CD4-positive, alpha-beta T cell (primary cell): Measurements from ENCODE around the gene WWOX. TPM values are rescaled to one million over a fixed set of nuclear protein-coding genes. Genes with fewer than 3 reads are reported as not detected.
A peak's percentile ranks its signal among the peaks of the same experiment; 100 is the strongest.

ENCODE experiments used
- ATAC-seq: fragments of 200-7000 bp; cut with Tn5 transposase; one replicate; pipeline ENCODE4 v1.10.0; 2022; ENCODE audit warnings: mild to moderate bottlenecking; ENCODE audit not compliant: poor library complexity
- CTCF ChIA-PET: fragments of 350-600 bp; sonication (Branson Sonifier 250); formaldehyde crosslinking; loops from one replicate; lab custom pipeline; 2021; ENCODE audit warnings: antibody characterized with exemption, inconsistent platforms; lab: Charles Lee
- POLR2A ChIA-PET: fragments of 350-600 bp; sonication (Branson Sonifier 250); formaldehyde crosslinking; loops from one replicate; lab custom pipeline; 2021; ENCODE audit warnings: antibody characterized with exemption, inconsistent platforms; lab: Charles Lee
- DNase-seq, 14 experiments: peaks; one replicate each; pipeline ENCODE4 v3.0.0-alpha.2; 2013 to 2020; ENCODE audit warnings: mixed read lengths in 2 of 14
- H3K27ac ChIP-seq, 2 donors: one replicate each; pipeline versions ENCODE4 v1.5.1 to v1.7.0; 2013; ENCODE audit warnings: low read length in 2 of 2, low read depth in 1 of 2, mild to moderate bottlenecking in 1 of 2
- H3K27me3 ChIP-seq, 2 experiments: 1 replicate in 1 of 2; 2 replicates in 1 of 2; pipeline versions ENCODE4 v1.6.1 to v1.7.0; 2013; ENCODE audit warnings: low read length in 2 of 2, control low read depth in 1 of 2, mild to moderate bottlenecking in 1 of 2, moderate library complexity in 1 of 2; ENCODE audit not compliant: insufficient read depth in 2 of 2, control insufficient read depth in 1 of 2
- H3K36me3 ChIP-seq: one replicate; pipeline ENCODE4 v1.6.1; 2013; ENCODE audit warnings: low read length, control low read depth; ENCODE audit not compliant: insufficient read depth
- H3K4me1 ChIP-seq: one replicate; pipeline ENCODE4 v1.6.1; 2013; ENCODE audit warnings: low read length, control low read depth; ENCODE audit not compliant: insufficient read depth
- H3K4me3 ChIP-seq: one replicate; pipeline ENCODE4 v1.5.1; 2013; ENCODE audit warnings: mild to moderate bottlenecking, low read length, moderate library complexity
- H3K9me3 ChIP-seq, 2 experiments: 1 replicate in 1 of 2; 2 replicates in 1 of 2; pipeline versions ENCODE4 v1.6.1 to v1.7.0; 2013; ENCODE audit warnings: low read length in 2 of 2, mild to moderate bottlenecking in 2 of 2, control low read depth in 1 of 2, moderate library complexity in 1 of 2; ENCODE audit not compliant: control insufficient read depth in 1 of 2, insufficient read depth in 1 of 2
- H3K27ac Mint-ChIP-seq: one replicate; pipeline ENCODE4 v1.8.0; 2020; ENCODE audit warnings: mixed read lengths
- H3K27me3 Mint-ChIP-seq: one replicate; pipeline ENCODE4 v1.8.0; 2021; ENCODE audit warnings: mixed read lengths
- H3K36me3 Mint-ChIP-seq: one replicate; pipeline ENCODE4 v1.8.0; 2021; ENCODE audit warnings: low read depth, mixed read lengths
- H3K4me1 Mint-ChIP-seq: one replicate; pipeline ENCODE4 v1.8.0; 2021; ENCODE audit warnings: low read depth, mixed read lengths
- H3K4me3 Mint-ChIP-seq: one replicate; pipeline ENCODE4 v1.8.0; 2020; ENCODE audit warnings: mild to moderate bottlenecking, mixed read lengths
- H3K9me3 Mint-ChIP-seq: one replicate; pipeline ENCODE4 v1.8.0; 2020; ENCODE audit warnings: mixed read lengths
- intact Hi-C, 2 experiments: fragments of 100-400 bp; cut with DNase I in 1 of 2; cut with micrococcal nuclease in 1 of 2; formaldehyde crosslinking; loops; one replicate each; pipeline versions ENCODE4 v1.15.1 to v1.9.0; 2023 to 2025; cut with DNase I, micrococcal nuclease
- total RNA-seq, 174 experiments: library from RNA in 2 of 174; stranded (reverse) in 2 of 174; gene quantifications; one replicate each; pipeline ENCODE4 v1.2.3 and lab custom pipeline; 2021 to 2026
- TF ChIP-seq, protein P1 (sequence below): fragments of 200-600 bp; IDR thresholded peaks from one replicate; pipeline ENCODE4 v1.8.0; 2022; ENCODE audit warnings: antibody characterized with exemption, mild to moderate bottlenecking

Gene WWOX
- total RNA-seq, 2 experiments from 2014 or later, result 19.3 to 21.7 TPM

DNA sequence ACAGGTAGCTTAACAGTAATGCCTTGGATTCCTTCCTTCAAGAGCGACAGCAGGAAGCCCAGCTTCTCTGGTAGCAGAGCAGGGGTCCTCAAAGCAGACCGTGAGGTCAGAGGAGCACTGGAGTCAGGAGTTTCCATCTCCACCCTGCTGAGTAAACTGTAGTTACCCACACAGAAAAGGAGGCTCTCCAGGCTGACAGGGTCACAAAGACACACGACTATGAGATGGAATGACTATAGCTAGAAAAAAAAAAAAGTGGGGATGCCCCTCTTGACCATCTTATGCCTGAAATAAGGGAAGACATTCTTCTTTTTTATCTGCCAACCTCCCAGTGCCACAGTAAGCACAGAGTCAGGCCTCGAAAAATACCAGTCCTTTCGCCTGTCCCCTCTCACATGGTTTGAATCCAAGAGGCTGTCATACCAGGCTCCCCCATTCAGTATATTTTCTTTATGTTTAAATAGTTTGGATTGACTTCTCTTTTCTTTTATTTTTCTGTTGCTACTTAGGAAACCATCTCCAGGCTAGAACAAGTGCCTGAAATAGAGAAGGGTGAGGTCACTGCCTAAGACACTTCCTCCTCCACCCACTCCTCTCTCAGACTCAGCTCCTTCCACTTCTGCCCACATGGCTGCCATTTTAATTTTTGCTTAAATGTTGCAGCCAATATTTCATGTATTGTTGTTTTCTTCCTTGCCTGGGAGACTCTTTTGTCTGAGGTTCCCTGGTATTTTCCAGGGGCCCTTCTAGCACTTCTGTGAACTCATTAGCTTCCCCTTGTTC lies 793.7 kb downstream of the WWOX start:
- peak in 2 of 14 experiments; percentile 37 to 51 for DNase-seq
- POLR2A ChIA-PET, result no interaction called here
- H3K4me3 Mint-ChIP-seq, result no peak overlapping the region

DNA sequence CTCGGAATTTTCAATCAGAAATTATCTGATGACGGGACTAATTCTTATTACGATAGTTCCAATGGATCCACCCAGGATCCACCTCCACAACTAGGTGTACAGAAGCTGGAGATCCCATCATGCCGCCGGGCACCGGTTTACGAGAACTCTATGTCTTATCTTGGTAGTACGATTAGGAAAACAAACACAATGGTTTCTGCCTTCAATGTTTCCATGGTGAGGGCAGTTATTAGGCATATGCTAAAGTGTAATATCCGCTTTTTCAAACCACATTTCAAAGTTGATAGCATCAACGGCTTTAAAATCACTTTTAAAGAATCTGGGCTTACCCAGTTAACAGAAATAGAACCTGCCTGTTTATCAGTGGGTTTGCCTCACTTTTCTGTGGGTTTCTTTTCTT lies 795.4 kb downstream of the WWOX start:
- Histone ChIP-seq H3K36me3 (no peaks in the 10 kb centered on the region), H3K27me3 (no peaks in the 10 kb centered on the region), H3K4me3 (peak overlapping the region; percentile 2), H3K4me1 (peaks cover 20% of the 10 kb centered on the region), H3K27ac (peak overlapping the region in 1 of 2 donors; percentile 84), H3K9me3 (no peaks in the 10 kb centered on the region)
- Mint-ChIP-seq H3K4me3 (peak overlapping the region; percentile 30), H3K27me3 (no peaks in the 10 kb centered on the region), H3K9me3 (peaks cover under 1% of the 10 kb centered on the region), H3K27ac (peak overlapping the region; percentile 89), H3K36me3 (no peaks in the 10 kb centered on the region), H3K4me1 (peaks cover 52% of the 10 kb centered on the region)
- DNase-seq, result peak in 7 of 14 experiments; percentile 6 to 74 (median 16)
- intact Hi-C loops, result no loop called here
- ChIA-PET POLR2A (no interaction called here), CTCF (no interaction called here)
- peak; percentile 45 for ATAC-seq
- TF ChIP-seq, protein P1, sequence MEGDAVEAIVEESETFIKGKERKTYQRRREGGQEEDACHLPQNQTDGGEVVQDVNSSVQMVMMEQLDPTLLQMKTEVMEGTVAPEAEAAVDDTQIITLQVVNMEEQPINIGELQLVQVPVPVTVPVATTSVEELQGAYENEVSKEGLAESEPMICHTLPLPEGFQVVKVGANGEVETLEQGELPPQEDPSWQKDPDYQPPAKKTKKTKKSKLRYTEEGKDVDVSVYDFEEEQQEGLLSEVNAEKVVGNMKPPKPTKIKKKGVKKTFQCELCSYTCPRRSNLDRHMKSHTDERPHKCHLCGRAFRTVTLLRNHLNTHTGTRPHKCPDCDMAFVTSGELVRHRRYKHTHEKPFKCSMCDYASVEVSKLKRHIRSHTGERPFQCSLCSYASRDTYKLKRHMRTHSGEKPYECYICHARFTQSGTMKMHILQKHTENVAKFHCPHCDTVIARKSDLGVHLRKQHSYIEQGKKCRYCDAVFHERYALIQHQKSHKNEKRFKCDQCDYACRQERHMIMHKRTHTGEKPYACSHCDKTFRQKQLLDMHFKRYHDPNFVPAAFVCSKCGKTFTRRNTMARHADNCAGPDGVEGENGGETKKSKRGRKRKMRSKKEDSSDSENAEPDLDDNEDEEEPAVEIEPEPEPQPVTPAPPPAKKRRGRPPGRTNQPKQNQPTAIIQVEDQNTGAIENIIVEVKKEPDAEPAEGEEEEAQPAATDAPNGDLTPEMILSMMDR, result no peak

More for the DNA sequence above, 793.7 kb downstream of the WWOX start:
- Histone ChIP-seq H3K36me3 (no peaks in the 10 kb centered on the region), H3K27ac (peak overlapping the region in 1 of 2 donors; percentile 50), H3K4me1 (peaks cover 22% of the 10 kb centered on the region), H3K4me3 (no peak overlapping the region), H3K9me3 (no peaks in the 10 kb centered on the region), H3K27me3 (no peaks in the 10 kb centered on the region)
- intact Hi-C loops, result no loop called here
- peak overlapping the region; percentile 28 for H3K27ac Mint-ChIP-seq
- peaks cover 2% of the 10 kb centered on the region for H3K9me3 Mint-ChIP-seq
- H3K36me3 Mint-ChIP-seq, result no peaks in the 10 kb centered on the region
- peaks cover 52% of the 10 kb centered on the region for H3K4me1 Mint-ChIP-seq
- CTCF ChIA-PET, result no interaction called here
- H3K27me3 Mint-ChIP-seq, result no peaks in the 10 kb centered on the region
- TF ChIP-seq, protein P1, result no peak
- no peak for ATAC-seq

DNA sequence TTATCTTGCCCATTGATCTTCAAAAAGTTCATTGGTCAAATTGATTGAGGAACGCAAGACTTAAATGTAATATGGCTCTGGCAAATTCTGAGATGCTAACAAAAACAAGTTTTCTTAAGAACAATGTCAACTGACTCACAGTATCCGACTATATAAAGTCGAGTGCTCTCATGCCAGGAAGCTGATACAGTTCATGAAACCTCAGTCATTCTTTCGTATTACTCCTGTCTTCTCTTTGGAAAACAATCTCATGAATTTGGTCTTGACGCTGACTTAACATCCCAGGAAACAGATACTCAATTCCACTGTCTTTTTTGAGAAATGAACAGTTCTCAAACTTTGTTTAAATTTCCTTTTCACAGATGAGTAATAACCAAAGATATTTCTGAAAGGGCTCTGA lies 796.2 kb downstream of the WWOX start:
- TF ChIP-seq, protein P1, result no peak
- intact Hi-C loops, result no loop called here
- ATAC-seq, result peak; percentile 28
- Mint-ChIP-seq H3K27ac (peak overlapping the region; percentile 89), H3K4me3 (peak overlapping the region; percentile 63), H3K27me3 (no peaks in the 10 kb centered on the region), H3K4me1 (peaks cover 51% of the 10 kb centered on the region), H3K9me3 (no peaks in the 10 kb centered on the region), H3K36me3 (no peaks in the 10 kb centered on the region)
- peak in 2 of 14 experiments; percentile 22 to 34 for DNase-seq
- no peaks in the 10 kb centered on the region for H3K9me3 ChIP-seq
- no peaks in the 10 kb centered on the region for H3K36me3 ChIP-seq
- no peaks in the 10 kb centered on the region for H3K27me3 ChIP-seq
- ChIA-PET CTCF (no interaction called here), POLR2A (no interaction called here)
- peak overlapping the region in 1 of 2 donors; percentile 84 for H3K27ac ChIP-seq
- H3K4me3 ChIP-seq, result peak overlapping the region; percentile 2
- H3K4me1 ChIP-seq, result peaks cover 15% of the 10 kb centered on the region
